ENCODE measurements around the gene ZNRF1.
A peak's percentile ranks its signal among the peaks of the same experiment; 100 is the strongest.
"Not testable (repeated sequence)": the region's sequence is repeated elsewhere in the genome, so short reads cannot be mapped to it uniquely, and the experiment has no call there.

The ZNRF1 gene

DNA sequence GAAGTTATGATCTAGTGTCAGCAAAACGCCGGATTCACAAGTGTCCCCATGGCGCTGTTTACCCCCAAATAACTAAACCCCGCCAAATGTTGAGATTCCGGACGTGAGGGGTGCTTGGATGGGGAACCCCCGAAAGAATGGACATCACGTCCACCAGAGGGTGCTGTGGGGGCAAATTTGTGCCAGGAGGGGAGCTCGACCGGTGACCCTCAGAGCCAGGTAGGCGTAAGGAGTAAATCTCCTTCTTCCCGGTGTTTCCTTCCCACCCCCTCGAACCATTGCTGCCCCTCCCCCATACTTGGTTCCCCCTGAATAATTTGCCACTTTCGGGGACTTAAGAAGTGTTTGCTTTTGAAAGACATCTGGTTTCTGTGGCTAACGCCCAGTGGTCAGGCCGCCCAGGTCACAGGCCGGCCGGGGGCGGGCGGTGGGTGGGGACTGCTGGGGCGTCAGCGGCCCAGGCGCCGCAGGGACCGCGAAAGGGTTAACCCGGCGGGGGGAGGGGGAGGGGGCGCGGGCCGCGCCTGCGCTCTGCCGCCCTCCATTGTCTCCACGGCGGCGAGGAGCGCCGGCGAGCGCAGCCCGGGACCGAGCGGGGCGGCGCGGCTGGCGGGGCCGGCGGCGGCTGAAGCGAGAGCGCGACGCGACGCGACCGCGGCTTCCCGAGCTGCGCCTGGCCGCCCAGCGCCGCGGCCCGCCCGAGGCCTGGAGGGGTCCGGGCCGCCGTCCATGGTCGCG, at the start of gene ZNRF1:
Gene ZNRF1 (plus strand): TSS at position 544 of the 738 bp plus-strand sequence. CDS start 648 bp downstream, outside the sequence.
- peak; percentile 77 to 87 for DNase-seq (ENCODE audit: low read depth in 1 of 2, low spot score in 1 of 2)
- TF ChIP-seq JUND (IDR thresholded peaks at IDR 0.05; ENCODE audit: low read depth), result no peak

DNA sequence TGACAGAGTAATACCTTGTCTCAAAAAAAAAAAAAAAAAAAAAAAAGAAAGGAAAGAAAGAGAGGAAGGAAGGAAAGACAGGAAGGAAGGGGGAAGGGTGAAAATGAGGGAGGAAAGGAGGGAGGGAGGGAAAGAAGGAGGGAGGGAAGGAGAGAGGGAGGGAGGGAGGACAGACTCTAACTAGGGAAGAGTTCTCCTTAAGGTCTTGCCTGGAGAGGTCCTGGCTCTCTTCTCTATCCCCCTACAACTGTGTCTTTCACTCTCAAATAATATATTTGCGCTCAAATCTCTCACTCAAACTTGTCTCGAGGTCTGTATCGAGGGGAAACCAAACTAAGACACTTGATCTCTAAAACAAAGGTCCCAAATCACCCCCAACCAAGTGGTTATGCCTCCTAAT, 49.5 kb upstream of the ZNRF1 start:
- TF ChIP-seq JUND (IDR thresholded peaks at IDR 0.05; ENCODE audit: low read depth), result no peak
- DNase-seq (ENCODE audit: low read depth in 1 of 2, low spot score in 1 of 2), result no peak
- in situ Hi-C loops (cut with HindIII; ENCODE audit: low pct_unique_long_range_greater_than_20kb, low sequenced_read_pairs), result no loop called here

More for the DNA sequence above, at the start of gene ZNRF1:
- in situ Hi-C loops (cut with HindIII; ENCODE audit: low pct_unique_long_range_greater_than_20kb, low sequenced_read_pairs), result no loop called here

DNA sequence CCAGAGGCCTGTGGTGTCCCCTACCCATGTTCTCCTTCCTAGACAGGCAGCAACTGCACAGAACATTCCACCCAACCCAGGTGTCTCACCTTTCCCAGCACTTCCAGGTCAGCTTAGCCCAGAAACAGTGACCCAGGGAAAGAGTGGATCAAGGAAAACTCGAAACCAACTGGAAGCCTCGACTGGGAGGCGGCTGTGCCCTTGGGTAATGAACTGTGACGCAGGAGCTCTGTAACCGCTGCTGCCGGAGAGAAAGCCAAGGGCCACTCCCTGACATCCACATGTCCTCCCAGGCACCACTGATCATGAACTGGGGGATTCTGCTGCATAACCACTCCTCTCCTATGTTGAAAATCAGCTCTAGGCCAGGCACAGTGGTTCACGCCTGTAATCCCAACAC, 48.3 kb upstream of the ZNRF1 start:
- no peak for TF ChIP-seq JUND (IDR thresholded peaks at IDR 0.05; ENCODE audit: low read depth)
- peak in 1 of 2 experiments; percentile 5 for DNase-seq (ENCODE audit: low read depth in 1 of 2, low spot score in 1 of 2)
- in situ Hi-C loops (cut with HindIII; ENCODE audit: low pct_unique_long_range_greater_than_20kb, low sequenced_read_pairs), result no loop called here

DNA sequence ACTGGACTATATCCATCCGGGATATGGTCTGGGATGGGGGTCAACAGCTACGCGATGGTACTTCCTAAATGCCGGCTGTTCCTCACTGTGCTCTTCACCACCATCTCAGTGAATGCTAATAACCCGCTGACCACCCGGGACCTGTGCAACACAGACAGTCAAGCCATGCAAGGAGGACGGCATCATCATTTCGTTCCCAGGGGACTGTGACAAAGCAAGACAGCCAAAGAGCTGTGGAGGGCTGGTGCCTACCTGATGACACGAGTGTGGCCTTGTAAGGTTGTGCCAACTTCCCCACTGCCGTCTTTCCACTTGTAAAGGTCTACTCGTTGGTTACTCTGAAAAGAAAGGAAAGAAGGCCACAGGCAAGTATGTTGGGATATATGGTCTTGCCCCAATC, 47.6 kb upstream of the ZNRF1 start:
- in situ Hi-C loops (cut with HindIII; ENCODE audit: low pct_unique_long_range_greater_than_20kb, low sequenced_read_pairs), result no loop called here
- no peak for DNase-seq (ENCODE audit: low read depth in 1 of 2, low spot score in 1 of 2)
- no peak for TF ChIP-seq JUND (IDR thresholded peaks at IDR 0.05; ENCODE audit: low read depth)

DNA sequence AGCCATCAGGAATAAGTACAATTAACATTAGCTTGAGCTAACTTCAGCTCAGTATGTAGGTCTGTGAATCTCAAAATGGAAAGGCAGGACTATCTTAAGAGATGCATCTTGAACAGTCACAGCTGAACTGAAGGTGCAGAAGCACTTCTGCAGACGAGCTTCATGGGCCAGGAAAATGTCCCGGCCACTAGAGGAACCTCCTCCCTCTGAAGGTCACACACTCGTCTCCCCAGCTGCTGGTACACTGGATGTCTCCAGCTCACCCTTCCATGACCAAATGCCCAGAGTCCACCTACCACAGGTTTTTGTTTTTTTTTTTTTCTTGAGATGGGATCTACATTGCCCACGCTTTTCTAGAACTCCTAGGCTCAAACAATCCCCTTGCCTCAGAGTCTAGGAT, 47.1 kb upstream of the ZNRF1 start:
- no peak for TF ChIP-seq JUND (IDR thresholded peaks at IDR 0.05; ENCODE audit: low read depth)
- in situ Hi-C loops (cut with HindIII; ENCODE audit: low pct_unique_long_range_greater_than_20kb, low sequenced_read_pairs), result no loop called here
- DNase-seq (ENCODE audit: low read depth in 1 of 2, low spot score in 1 of 2), result no peak

DNA sequence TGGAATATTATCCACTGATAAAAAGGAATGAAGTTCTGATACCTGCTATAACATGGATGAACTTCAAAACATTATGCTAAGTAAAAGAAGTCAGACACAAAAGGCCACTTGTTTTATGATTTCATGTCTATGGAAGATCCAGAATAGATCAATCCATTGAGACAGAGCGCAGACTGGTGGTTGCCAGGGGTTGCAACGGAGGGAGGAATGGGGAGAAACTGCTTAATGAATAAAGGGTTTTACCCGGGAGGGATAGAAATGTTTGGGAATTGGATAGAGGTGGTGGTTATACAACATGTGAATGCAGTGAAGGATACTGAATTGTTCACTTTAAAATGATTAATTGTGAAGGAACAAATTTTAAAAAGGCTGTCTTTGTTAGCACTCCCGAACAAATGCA, 44.1 kb upstream of the ZNRF1 start:
- no peak for DNase-seq (ENCODE audit: low read depth in 1 of 2, low spot score in 1 of 2)
- no peak for TF ChIP-seq JUND (IDR thresholded peaks at IDR 0.05; ENCODE audit: low read depth)
- in situ Hi-C loops (cut with HindIII; ENCODE audit: low pct_unique_long_range_greater_than_20kb, low sequenced_read_pairs), result no loop called here

DNA sequence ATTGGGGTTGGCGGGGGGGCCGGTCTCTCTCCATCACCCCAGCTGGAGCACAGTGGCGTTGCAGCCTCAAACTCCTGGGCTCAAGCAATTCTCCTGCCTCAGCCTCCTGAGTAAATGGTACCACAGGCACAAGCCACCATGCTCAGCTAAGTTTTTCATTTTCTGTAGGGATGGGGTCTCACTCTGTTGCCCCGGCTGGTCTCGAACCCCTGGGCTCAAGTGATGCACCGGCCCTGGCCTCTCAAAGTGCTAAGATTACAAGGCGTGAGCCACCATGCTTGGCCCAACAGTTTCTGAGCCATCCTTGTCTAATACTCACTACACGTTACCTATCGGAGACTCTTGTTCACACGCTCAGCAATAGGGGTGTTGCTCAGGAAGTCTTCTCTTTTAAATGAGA, 25.5 kb upstream of the ZNRF1 start:
- no peak for TF ChIP-seq JUND (IDR thresholded peaks at IDR 0.05; ENCODE audit: low read depth)
- no peak for DNase-seq (ENCODE audit: low read depth in 1 of 2, low spot score in 1 of 2)
- in situ Hi-C loops (cut with HindIII; ENCODE audit: low pct_unique_long_range_greater_than_20kb, low sequenced_read_pairs), result no loop called here

DNA sequence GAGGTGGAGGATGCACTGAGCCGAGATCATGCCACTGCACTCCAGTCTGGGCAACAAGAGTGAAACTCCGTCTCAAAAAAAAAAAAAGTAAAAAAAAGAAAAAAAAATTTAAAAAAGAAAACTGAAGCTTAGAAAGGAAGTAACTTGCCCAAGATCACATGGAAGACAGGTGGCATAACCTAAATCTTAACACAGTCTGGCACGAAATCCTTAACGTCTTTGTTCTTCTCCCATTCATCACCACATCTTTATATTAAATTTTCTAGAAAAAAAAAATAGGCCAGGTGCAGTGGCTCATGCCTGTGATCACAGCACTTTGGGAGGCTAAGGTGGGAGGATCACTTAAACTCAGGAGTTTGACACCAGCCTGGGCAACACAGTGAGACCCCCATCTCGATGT, 23.2 kb upstream of the ZNRF1 start:
- no peak for DNase-seq (ENCODE audit: low read depth in 1 of 2, low spot score in 1 of 2)
- no peak for TF ChIP-seq JUND (IDR thresholded peaks at IDR 0.05; ENCODE audit: low read depth)
- in situ Hi-C loops (cut with HindIII; ENCODE audit: low pct_unique_long_range_greater_than_20kb, low sequenced_read_pairs), result no loop called here

DNA sequence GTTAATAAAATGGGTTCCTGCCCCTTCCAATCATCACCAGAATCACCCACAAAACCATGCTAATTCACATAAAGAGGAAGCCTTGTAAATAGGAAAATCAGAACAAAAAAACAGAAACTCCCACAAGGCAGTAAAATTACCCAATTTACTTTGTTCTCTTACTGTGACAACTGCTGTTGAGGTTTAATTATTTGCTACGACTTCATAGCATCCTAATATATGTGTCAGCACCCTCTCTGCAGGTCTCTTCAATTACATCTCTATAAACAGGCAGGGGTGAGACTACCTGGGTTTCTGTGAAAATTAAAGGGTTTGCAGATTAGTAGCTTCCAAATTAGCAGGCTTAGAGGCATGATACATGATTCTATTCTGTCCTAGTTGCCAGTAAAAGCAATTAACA, 16.6 kb upstream of the ZNRF1 start:
- no peak for TF ChIP-seq JUND (IDR thresholded peaks at IDR 0.05; ENCODE audit: low read depth)
- DNase-seq (ENCODE audit: low read depth in 1 of 2, low spot score in 1 of 2), result no peak
- in situ Hi-C loops (cut with HindIII; ENCODE audit: low pct_unique_long_range_greater_than_20kb, low sequenced_read_pairs), result no loop called here

DNA sequence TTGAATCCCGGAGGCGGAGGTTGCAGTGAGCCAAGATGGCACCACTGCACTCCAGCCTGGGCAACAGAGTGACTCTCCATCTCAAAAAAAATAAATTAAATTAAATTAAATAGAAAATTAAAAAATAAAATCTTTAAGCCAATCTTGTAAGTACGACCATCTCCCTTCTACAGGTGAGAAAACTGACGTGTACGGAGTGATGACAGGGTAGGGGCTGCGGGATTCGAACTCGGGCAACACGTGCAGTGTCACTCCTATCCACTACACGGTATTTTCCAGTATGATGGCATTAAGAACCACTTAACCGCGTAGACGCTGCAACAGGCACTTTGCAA, 14.7 kb upstream of the ZNRF1 start:
- in situ Hi-C loops (cut with HindIII; ENCODE audit: low pct_unique_long_range_greater_than_20kb, low sequenced_read_pairs), result no loop called here
- no peak for DNase-seq (ENCODE audit: low read depth in 1 of 2, low spot score in 1 of 2)
- no peak for TF ChIP-seq JUND (IDR thresholded peaks at IDR 0.05; ENCODE audit: low read depth)

DNA sequence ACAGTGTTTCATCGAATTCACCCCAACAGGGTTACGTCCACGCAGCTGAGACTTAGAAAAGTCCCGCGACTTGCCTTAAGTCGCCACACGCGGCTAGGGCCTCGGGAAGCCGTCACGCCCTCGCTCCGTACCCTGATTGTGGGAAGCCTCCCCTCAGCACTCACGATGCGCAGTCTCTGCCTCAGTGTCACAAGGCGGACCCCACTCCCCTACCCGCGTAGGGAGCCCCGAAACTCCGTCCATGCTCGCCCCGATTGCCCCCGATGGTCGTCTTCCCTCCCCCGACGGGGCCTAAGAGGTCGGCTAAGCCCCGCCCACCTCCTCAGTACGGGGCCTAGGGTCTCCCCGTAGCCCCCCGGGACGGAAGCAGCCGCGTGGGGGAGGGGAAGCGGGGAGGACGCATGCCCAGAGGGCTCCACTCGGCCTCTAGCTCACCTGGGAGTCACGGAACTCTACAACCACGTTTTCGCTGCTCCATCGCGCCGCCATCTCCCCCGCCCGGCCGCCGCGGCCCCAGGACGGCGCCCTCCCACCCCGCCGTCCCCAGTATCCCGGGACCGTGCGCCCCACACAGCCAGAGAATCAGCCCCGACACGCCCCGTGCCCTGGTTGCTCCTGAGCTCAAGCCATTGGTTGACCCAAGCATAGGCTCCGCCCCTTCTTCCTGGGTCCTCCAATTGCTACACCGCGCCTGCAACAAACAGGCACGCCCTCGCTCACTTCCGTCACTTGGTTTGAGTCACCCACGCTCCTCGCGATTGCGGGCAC, 14.1 kb upstream of the ZNRF1 start, which contains the start of gene WDR59:
Gene WDR59 (minus strand): TSS at position 595 of the 768 bp plus-strand sequence. CDS start 106 bp downstream, at position 489.
- in situ Hi-C loops (cut with HindIII; ENCODE audit: low pct_unique_long_range_greater_than_20kb, low sequenced_read_pairs), result no loop called here
- DNase-seq (ENCODE audit: low read depth in 1 of 2, low spot score in 1 of 2), result peak; percentile 92 to 99
- TF ChIP-seq JUND (IDR thresholded peaks at IDR 0.05; ENCODE audit: low read depth), result no peak

DNA sequence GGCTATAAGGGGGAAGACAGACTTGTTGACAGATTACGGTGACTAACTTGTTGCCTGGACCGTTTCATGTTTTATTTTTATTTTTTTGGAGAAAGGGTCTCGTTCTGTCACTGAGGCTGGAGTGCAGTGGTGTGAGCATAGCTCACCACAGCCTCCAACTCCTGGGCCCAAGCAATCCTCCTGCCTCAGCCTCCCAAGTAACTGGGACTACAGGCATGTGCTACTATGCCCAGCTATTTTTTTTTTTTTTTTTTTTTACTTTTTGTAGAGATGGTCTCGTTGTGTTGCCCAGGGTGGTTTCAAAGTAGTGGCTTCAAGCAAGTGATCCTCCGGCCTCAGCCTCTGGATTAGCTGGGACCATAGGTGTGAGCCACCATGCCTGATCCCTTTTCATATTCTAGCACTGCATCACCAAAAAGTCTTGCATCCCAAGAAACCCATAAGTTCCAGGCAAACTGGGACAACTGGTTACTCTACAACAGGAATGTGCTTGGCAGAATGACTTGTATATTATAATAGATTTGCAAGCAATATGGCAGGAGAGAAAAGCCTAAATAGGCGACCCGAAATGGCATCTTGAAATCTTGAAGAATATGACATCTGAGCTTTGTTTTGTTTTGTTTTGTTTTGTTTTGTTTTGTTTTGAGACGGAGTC, 11.7 kb upstream of the ZNRF1 start:
- TF ChIP-seq JUND (IDR thresholded peaks at IDR 0.05; ENCODE audit: low read depth), result no peak
- in situ Hi-C loops (cut with HindIII; ENCODE audit: low pct_unique_long_range_greater_than_20kb, low sequenced_read_pairs), result no loop called here
- DNase-seq (ENCODE audit: low read depth in 1 of 2, low spot score in 1 of 2), result peak in 1 of 2 experiments; percentile 73

DNA sequence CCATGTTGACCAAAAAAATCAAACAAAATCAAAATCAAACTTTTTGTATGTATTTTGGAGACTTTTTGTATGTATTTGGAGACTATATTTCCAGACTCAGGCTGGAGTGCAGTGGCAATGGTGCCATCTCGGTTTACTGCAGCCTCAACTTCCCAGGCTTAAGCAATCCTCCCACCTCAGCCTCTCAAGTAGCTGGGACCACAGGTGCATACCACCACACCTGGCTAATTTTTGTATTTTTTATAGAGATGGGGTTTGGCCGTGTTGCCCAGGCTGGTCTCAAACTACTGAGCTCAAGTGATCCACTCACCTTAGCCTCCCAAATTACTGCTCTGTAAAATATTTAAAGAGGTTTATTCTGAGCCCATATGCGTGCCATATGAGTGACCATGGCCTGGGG, 9.0 kb upstream of the ZNRF1 start:
- in situ Hi-C loops (cut with HindIII; ENCODE audit: low pct_unique_long_range_greater_than_20kb, low sequenced_read_pairs); DNase-seq (ENCODE audit: low read depth in 1 of 2, low spot score in 1 of 2): not testable (repeated sequence)

Data from T47D (cell line).